ENCODE results near the gene ARHGEF37.

The ARHGEF37 gene

GRCh38 chr5:149608936-149609545 lies 27.7 kb downstream of the ARHGEF37 start:
- H3K4me2 ChIP-seq (ENCODE audit: low read length): peak overlapping the region; percentile 70
- no peaks in the 10 kb centered on the region for H3K9me2 ChIP-seq (replicated peaks; ENCODE audit: control insufficient read depth, low read length)

GRCh38 chr5:149609640-149610219 lies 28.4 kb downstream of the ARHGEF37 start:
- peaks cover 62% of the 10 kb centered on the region for H3K36me3 ChIP-seq (ENCODE audit: control insufficient read depth, low read length)
- H3K4me1 ChIP-seq (ENCODE audit: control insufficient read depth, low read length): peaks cover 88% of the 10 kb centered on the region
- no peak for TF ChIP-seq CTCF (IDR thresholded peaks at IDR 0.05; ENCODE audit: low read depth, low read length, poor library complexity, severe bottlenecking)
- no peak for TF ChIP-seq EZH2phosphoT487 (IDR thresholded peaks at IDR 0.05; ENCODE audit: borderline replicate concordance, low read length)
- H3K27me3 ChIP-seq (ENCODE audit: control insufficient read depth, low read length): no peaks in the 10 kb centered on the region
- H3K9me2 ChIP-seq (replicated peaks; ENCODE audit: control insufficient read depth, low read length): no peaks in the 10 kb centered on the region
- peaks cover 52% of the 10 kb centered on the region for H3K79me2 ChIP-seq (ENCODE audit: control insufficient read depth, low read length)
- peaks cover 26% of the 10 kb centered on the region for H3F3A ChIP-seq (ENCODE audit: control insufficient read depth, insufficient read depth)
- H3K27ac ChIP-seq (ENCODE audit: low read depth, low read length): peak overlapping the region; percentile 100
- no peaks in the 10 kb centered on the region for H4K20me1 ChIP-seq (ENCODE audit: control insufficient read depth, insufficient read depth, low read depth, low read length)
- peak overlapping the region; percentile 71 for H3K4me3 ChIP-seq (ENCODE audit: low read length)
- H3K4me2 ChIP-seq (ENCODE audit: low read length): peak overlapping the region; percentile 70
- H3K9me3 ChIP-seq (ENCODE audit: control insufficient read depth, insufficient read depth, low read length): peaks cover 13% of the 10 kb centered on the region

More at GRCh38 chr5:149608936-149609545, 27.7 kb downstream of the ARHGEF37 start:
- peak overlapping the region; percentile 100 for H3K27ac ChIP-seq (ENCODE audit: low read depth, low read length)
- peaks cover 88% of the 10 kb centered on the region for H3K4me1 ChIP-seq (ENCODE audit: control insufficient read depth, low read length)
- peak overlapping the region; percentile 71 for H3K4me3 ChIP-seq (ENCODE audit: low read length)
- H3K9me3 ChIP-seq (ENCODE audit: control insufficient read depth, insufficient read depth, low read length): peaks cover 13% of the 10 kb centered on the region
- peaks cover 55% of the 10 kb centered on the region for H3K36me3 ChIP-seq (ENCODE audit: control insufficient read depth, low read length)
- peaks cover 45% of the 10 kb centered on the region for H3K79me2 ChIP-seq (ENCODE audit: control insufficient read depth, low read length)
- peaks cover 30% of the 10 kb centered on the region for H3F3A ChIP-seq (ENCODE audit: control insufficient read depth, insufficient read depth)
- no peaks in the 10 kb centered on the region for H3K27me3 ChIP-seq (ENCODE audit: control insufficient read depth, low read length)
- TF ChIP-seq CTCF (IDR thresholded peaks at IDR 0.05; ENCODE audit: low read depth, low read length, poor library complexity, severe bottlenecking) (no peak), EZH2phosphoT487 (IDR thresholded peaks at IDR 0.05; ENCODE audit: borderline replicate concordance, low read length) (no peak)
- no peaks in the 10 kb centered on the region for H4K20me1 ChIP-seq (ENCODE audit: control insufficient read depth, insufficient read depth, low read depth, low read length)

GRCh38 chr5:149610589-149611255 lies 29.4 kb downstream of the ARHGEF37 start:
- Histone ChIP-seq H3K9me2 (replicated peaks; ENCODE audit: control insufficient read depth, low read length) (no peaks in the 10 kb centered on the region), H3K4me2 (ENCODE audit: low read length) (peak overlapping the region; percentile 70), H3K4me1 (ENCODE audit: control insufficient read depth, low read length) (peaks cover 84% of the 10 kb centered on the region), H3K27ac (ENCODE audit: low read depth, low read length) (peak overlapping the region; percentile 100), H3K36me3 (ENCODE audit: control insufficient read depth, low read length) (peaks cover 62% of the 10 kb centered on the region), H3K79me2 (ENCODE audit: control insufficient read depth, low read length) (peaks cover 57% of the 10 kb centered on the region), H3F3A (ENCODE audit: control insufficient read depth, insufficient read depth) (peaks cover 21% of the 10 kb centered on the region), H3K27me3 (ENCODE audit: control insufficient read depth, low read length) (no peaks in the 10 kb centered on the region), H4K20me1 (ENCODE audit: control insufficient read depth, insufficient read depth, low read depth, low read length) (no peaks in the 10 kb centered on the region), H3K4me3 (ENCODE audit: low read length) (peak overlapping the region; percentile 71), H3K9me3 (ENCODE audit: control insufficient read depth, insufficient read depth, low read length) (peaks cover 13% of the 10 kb centered on the region)
- TF ChIP-seq EZH2phosphoT487 (IDR thresholded peaks at IDR 0.05; ENCODE audit: borderline replicate concordance, low read length): no peak
- no peak for TF ChIP-seq CTCF (IDR thresholded peaks at IDR 0.05; ENCODE audit: low read depth, low read length, poor library complexity, severe bottlenecking)
